PC-9 (cell line): ENCODE measurements around the gene CLDN25. TPM values are rescaled to one million over a fixed set of nuclear protein-coding genes. Genes with fewer than 3 reads are reported as not detected.

ENCODE experiments used
- Bru-seq: library from RNA; stranded (reverse); fragments of 400-500 nt; gene quantifications from one replicate; lab custom pipeline; 2021; lab: Mats Ljungman, UMichigan
- BruChase-seq, 2 experiments: library from RNA; stranded (reverse); fragments of 400-500 nt; gene quantifications; one replicate each; lab custom pipeline; 2021; lab: Mats Ljungman, UMichigan
- BruUV-seq: library from RNA; stranded (reverse); fragments of 400-500 nt; replicated peaks from 2 replicates; lab custom pipeline; 2021; lab: Mats Ljungman, UMichigan
- CTCF ChIA-PET: fragments of 300-600 bp; sonication (Branson Sonifier 250); formaldehyde crosslinking; loops from one replicate; lab custom pipeline; 2022; ENCODE audit warnings: antibody characterized with exemption; lab: Charles Lee
- POLR2A ChIA-PET: fragments of 300-600 bp; sonication (Branson Sonifier 250); formaldehyde crosslinking; loops from one replicate; lab custom pipeline; 2022; ENCODE audit warnings: antibody characterized with exemption; ENCODE audit not compliant: unreplicated experiment; lab: Charles Lee
- DNase-seq, 2 experiments: peaks; one replicate each; pipeline versions ENCODE4 v3.0.0 to v3.0.0-alpha.2; 2015 to 2022; ENCODE audit warnings: mixed read lengths in 1 of 2
- H2AFZ ChIP-seq: fragments of 200-600 bp; sonication (generic); 2 replicates; pipeline ENCODE4 v1.8.1; 2017; ENCODE audit warnings: antibody characterized with exemption
- H3F3A ChIP-seq: fragments of 200-600 bp; sonication (generic); 2 replicates; pipeline ENCODE4 v1.8.1; 2017; ENCODE audit warnings: antibody characterized with exemption, mild to moderate bottlenecking, low read depth; ENCODE audit not compliant: insufficient read depth
- H3K27ac ChIP-seq: fragments of 200-600 bp; sonication (generic); 2 replicates; pipeline ENCODE4 v1.6.1; 2016; ENCODE audit warnings: mixed run types
- H3K27me3 ChIP-seq: fragments of 200-600 bp; sonication (generic); 2 replicates; pipeline ENCODE4 v1.6.1; 2016; ENCODE audit warnings: low read depth, mixed run types; ENCODE audit not compliant: insufficient read depth
- H3K36me3 ChIP-seq: fragments of 200-600 bp; sonication (generic); 2 replicates; pipeline ENCODE4 v1.6.1; 2016; ENCODE audit warnings: low read depth, mixed run types
- H3K4me1 ChIP-seq: fragments of 200-600 bp; sonication (generic); replicated peaks from 2 replicates; pipeline ENCODE4 v1.6.1; 2016; ENCODE audit warnings: mixed run types; ENCODE audit not compliant: insufficient read depth
- H3K4me2 ChIP-seq: fragments of 200-600 bp; sonication (generic); 2 replicates; pipeline ENCODE4 v1.6.1; 2017; ENCODE audit warnings: mixed run types
- H3K4me3 ChIP-seq: fragments of 200-600 bp; sonication (generic); 2 replicates; pipeline ENCODE4 v1.6.1; 2016; ENCODE audit warnings: mixed run types
- H3K79me2 ChIP-seq: fragments of 200-600 bp; sonication (generic); 2 replicates; pipeline ENCODE4 v1.6.1; 2017; ENCODE audit warnings: low read depth, mixed run types
- H3K9me2 ChIP-seq: fragments of 200-600 bp; sonication (generic); 2 replicates; pipeline ENCODE4 v1.8.1; 2017; ENCODE audit warnings: mild to moderate bottlenecking; ENCODE audit not compliant: insufficient read depth
- H3K9me3 ChIP-seq: fragments of 200-600 bp; sonication (generic); 2 replicates; pipeline ENCODE4 v1.8.1; 2016; ENCODE audit warnings: low read depth; ENCODE audit not compliant: insufficient read depth
- H4K20me1 ChIP-seq: fragments of 200-600 bp; sonication (generic); 2 replicates; pipeline ENCODE4 v1.8.1; 2017; ENCODE audit not compliant: insufficient read depth
- EZH2 ChIP-seq: fragments of 200-600 bp; sonication (generic); IDR thresholded peaks from 2 replicates; pipeline ENCODE4 v1.8.0; 2017; ENCODE audit warnings: antibody characterized with exemption, low read depth
- intact Hi-C: fragments of 100-400 bp; cut with micrococcal nuclease; formaldehyde crosslinking; loops from one replicate; pipeline ENCODE4 v1.10.0; 2022; ENCODE audit not compliant: unreplicated experiment
- long read RNA-seq: library from polyadenylated mRNA; stranded (forward); transcript quantifications from one replicate; pipeline ENCODE4 v2.0.0, GENCODE V29; 2022
- total RNA-seq: library from RNA; stranded (reverse); gene quantifications from 2 replicates; pipeline ENCODE4 v1.2.3, GENCODE V29; 2021
- TF ChIP-seq, protein P1 (sequence below): fragments of 200-600 bp; sonication (generic); conservative IDR thresholded peaks from 2 replicates; pipeline ENCODE4 v1.6.1; 2017; ENCODE audit warnings: mixed run types, antibody characterized with exemption, mild to moderate bottlenecking, moderate library complexity

The CLDN25 gene
- not detected in 2 replicates for total RNA-seq
- Bru-seq, nascent RNA = not detected
- not detected for BruChase-seq, experiment 1, labeled RNA remaining after a 2-hour chase
- not detected for BruChase-seq, experiment 2, labeled RNA remaining after a 6-hour chase
- long read RNA-seq = 0 reads

DNA sequence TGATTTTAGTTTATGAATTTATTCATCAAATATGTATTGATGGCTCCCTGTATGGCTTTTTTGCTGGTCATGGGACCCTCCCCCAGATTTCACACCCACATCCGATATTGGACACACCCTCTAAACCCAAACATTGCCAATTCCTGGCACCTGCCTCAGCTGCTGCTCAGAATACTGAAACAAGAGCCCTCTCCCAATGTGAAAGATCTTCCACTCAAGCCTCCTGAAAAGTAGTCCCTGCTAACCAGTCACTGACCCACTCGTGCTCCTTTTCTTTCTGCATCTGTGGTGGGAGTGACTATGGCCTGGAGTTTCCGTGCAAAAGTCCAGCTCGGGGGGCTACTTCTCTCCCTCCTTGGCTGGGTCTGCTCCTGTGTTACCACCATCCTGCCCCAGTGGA is at the start of gene CLDN25:
Gene CLDN25, plus strand, starts transcription at position 301 of the 400 bp plus-strand sequence. Its CDS starts 0 bp downstream, at position 301.
- Histone ChIP-seq H3K4me2 (no peak within 1 kb of the TSS), H3K4me3 (no peak within 1 kb of the TSS), H2AFZ (no peak within 1 kb of the TSS), H3K9me3 (no peaks in the 10 kb centered on the region), H3K4me1 (no peaks in the 10 kb centered on the region), H3K27ac (no peak within 1 kb of the TSS), H4K20me1 (no peaks in the 10 kb centered on the region), H3F3A (peaks cover 3% of the 10 kb centered on the region; the same call in 1 of the 2 replicates), H3K9me2 (no peaks in the 10 kb centered on the region), H3K36me3 (no peaks in the 10 kb centered on the region), H3K79me2 (no peaks in the 10 kb centered on the region), H3K27me3 (peaks cover 19% of the 10 kb centered on the region)
- intact Hi-C loops = loop anchor here (10.0 kb wide), 1 partner anchor 465 kb away; the partner anchor contains the start of gene TTC12
- no peak for DNase-seq
- no peak for TF ChIP-seq EZH2
- TF ChIP-seq, protein P1, sequence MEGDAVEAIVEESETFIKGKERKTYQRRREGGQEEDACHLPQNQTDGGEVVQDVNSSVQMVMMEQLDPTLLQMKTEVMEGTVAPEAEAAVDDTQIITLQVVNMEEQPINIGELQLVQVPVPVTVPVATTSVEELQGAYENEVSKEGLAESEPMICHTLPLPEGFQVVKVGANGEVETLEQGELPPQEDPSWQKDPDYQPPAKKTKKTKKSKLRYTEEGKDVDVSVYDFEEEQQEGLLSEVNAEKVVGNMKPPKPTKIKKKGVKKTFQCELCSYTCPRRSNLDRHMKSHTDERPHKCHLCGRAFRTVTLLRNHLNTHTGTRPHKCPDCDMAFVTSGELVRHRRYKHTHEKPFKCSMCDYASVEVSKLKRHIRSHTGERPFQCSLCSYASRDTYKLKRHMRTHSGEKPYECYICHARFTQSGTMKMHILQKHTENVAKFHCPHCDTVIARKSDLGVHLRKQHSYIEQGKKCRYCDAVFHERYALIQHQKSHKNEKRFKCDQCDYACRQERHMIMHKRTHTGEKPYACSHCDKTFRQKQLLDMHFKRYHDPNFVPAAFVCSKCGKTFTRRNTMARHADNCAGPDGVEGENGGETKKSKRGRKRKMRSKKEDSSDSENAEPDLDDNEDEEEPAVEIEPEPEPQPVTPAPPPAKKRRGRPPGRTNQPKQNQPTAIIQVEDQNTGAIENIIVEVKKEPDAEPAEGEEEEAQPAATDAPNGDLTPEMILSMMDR = no peak
- BruUV-seq = no TSS peak
- POLR2A ChIA-PET = no interaction called here
- CTCF ChIA-PET = no interaction called here

DNA sequence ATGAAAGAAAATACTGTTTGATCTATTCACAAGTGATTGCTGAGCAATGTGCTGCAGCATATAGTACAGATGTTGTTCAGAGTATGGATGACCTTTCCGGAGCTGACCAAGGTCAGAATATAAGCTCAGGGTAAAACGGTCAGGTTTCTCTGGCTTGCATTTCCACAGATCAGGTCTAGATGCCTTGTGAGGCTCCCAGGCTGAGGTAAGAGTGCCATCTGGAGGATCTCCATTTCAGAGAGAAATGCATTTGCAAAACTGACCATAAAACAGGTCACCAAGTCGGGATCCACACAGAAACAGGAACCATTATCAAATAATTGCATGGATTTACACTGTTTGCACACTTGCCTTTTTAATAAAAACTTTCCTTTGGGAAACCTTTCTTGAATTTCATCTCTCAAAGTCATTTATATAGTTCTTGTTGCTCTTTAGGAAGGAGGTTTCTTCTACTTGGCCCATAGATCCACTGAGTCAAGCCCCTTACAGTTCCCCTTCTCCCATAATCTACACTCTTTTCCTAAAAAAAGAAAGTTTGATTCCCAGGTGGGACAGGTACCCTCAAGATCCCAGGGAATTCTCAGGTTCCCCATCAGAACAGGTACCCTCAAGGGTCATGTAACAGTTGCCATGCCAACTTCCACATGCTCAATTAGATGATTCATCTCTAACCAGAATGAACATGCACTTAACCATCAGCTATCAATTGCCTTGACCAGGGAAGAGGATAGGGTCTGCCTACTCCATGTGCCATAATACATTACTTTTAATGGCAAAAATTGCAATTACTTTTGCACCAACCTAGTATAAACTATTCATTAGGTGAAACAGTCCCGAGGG is 48.5 kb upstream of the CLDN25 start:
- Histone ChIP-seq H3K9me2 (no peaks in the 10 kb centered on the region), H3K36me3 (0 out of 2 replicates have a peak, but pooled peaks cover 9% of the 10 kb centered on the region), H4K20me1 (no peaks in the 10 kb centered on the region), H3K9me3 (no peaks in the 10 kb centered on the region), H2AFZ (no peak overlapping the region), H3K79me2 (no peaks in the 10 kb centered on the region), H3K27ac (no peak overlapping the region), H3K27me3 (no peaks in the 10 kb centered on the region), H3K4me2 (no peak overlapping the region), H3F3A (no peaks in the 10 kb centered on the region), H3K4me1 (no peaks in the 10 kb centered on the region), H3K4me3 (no peak overlapping the region)
- intact Hi-C loops = loop anchor here (1.0 to 2.0 kb wide), 2 partner anchors 198 to 426 kb away; no protein-coding TSS in a partner anchor
- TF ChIP-seq EZH2 = no peak
- TF ChIP-seq, protein P1 = peak; percentile 67
- DNase-seq = peak in 1 of 2 experiments; percentile 25
- ChIA-PET POLR2A (no interaction called here), CTCF (interaction anchor here (0.5 to 1.6 kb wide), 2 partner anchors 65 to 426 kb away, joined by 3 to 4 read pairs; no protein-coding TSS in a partner anchor)
- no TSS peak for BruUV-seq

DNA sequence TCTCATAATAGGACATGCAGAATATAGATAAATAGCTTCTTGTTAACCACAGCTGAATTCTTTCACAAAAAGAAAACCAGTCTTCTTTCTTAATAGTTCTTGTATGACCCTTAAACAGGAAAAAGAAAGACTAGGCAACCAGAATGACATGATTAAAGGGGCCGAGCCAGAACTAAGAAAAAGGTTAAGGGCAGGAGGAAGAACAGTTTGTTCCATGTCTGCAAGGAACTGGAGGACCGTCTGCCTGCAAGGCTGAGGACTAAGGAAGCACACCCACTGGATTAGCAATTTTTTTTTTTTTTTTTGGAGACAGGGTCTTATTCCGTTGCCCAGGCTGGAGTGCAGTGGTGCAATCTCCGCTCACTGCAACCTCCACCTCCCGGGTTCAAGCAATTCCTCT is 47.5 kb upstream of the CLDN25 start:
- no peak for DNase-seq
- TF ChIP-seq, protein P1 = no peak
- no peak for TF ChIP-seq EZH2
- Histone ChIP-seq H3K4me1 (no peaks in the 10 kb centered on the region), H3K79me2 (no peaks in the 10 kb centered on the region), H3K36me3 (peaks cover 13% of the 10 kb centered on the region; the same call in 1 of the 2 replicates), H3K9me3 (no peaks in the 10 kb centered on the region), H3K9me2 (no peaks in the 10 kb centered on the region), H3K4me3 (no peak overlapping the region), H3K27me3 (no peaks in the 10 kb centered on the region), H3F3A (no peaks in the 10 kb centered on the region), H3K27ac (no peak overlapping the region), H3K4me2 (no peak overlapping the region), H4K20me1 (no peaks in the 10 kb centered on the region), H2AFZ (no peak overlapping the region)
- intact Hi-C loops = no loop called here
- ChIA-PET POLR2A (no interaction called here), CTCF (no interaction called here)
- no TSS peak for BruUV-seq
